Stomach (tissue), 9 donors: ENCODE data around the gene HMHB1. TPM values are rescaled to one million over a fixed set of nuclear protein-coding genes. Genes with fewer than 3 reads are reported as not detected.

ENCODE experiments used
- DNase-seq, 2 donors: peaks; one replicate each; pipeline versions ENCODE4 v3.0.0 to v3.0.0-alpha.2; 2013 to 2019
- H3K27ac ChIP-seq, 5 donors: fragments of 200-600 bp in 4 of 5; sonication (generic) in 4 of 5; one replicate each; pipeline ENCODE4 v1.5.1; 2013 to 2019; ENCODE audit warnings: mild to moderate bottlenecking in 1 of 5, moderate library complexity in 1 of 5
- H3K27me3 ChIP-seq, 3 donors: fragments of 200-600 bp; sonication (generic); one replicate each; pipeline ENCODE4 v1.5.1; 2017 to 2019; ENCODE audit warnings: mixed run types in 1 of 3
- H3K36me3 ChIP-seq, 4 donors: fragments of 200-600 bp; sonication (generic); 1 replicate in 3 of 4; 2 replicates in 1 of 4; pipeline ENCODE4 v1.5.1; 2016 to 2019
- H3K4me1 ChIP-seq, 4 donors: fragments of 200-600 bp; sonication (generic); one replicate each; pipeline ENCODE4 v1.5.1; 2016 to 2019
- H3K4me3 ChIP-seq, 4 donors: fragments of 200-600 bp; sonication (generic) in 3 of 4; one replicate each; pipeline ENCODE4 v1.5.1; 2016 to 2019; ENCODE audit warnings: mild to moderate bottlenecking in 1 of 4
- H3K9me3 ChIP-seq, 4 donors: fragments of 200-600 bp; sonication (generic); one replicate each; pipeline ENCODE4 v1.5.1; 2016 to 2019
- EP300 ChIP-seq: sonication (generic); formaldehyde crosslinking; IDR thresholded peaks from one replicate; pipeline ENCODE4 v1.6.1; 2017; ENCODE audit warnings: antibody characterized with exemption
- POLR2A ChIP-seq, 4 donors: fragments of 450-650 bp; IDR thresholded peaks; one replicate each; pipeline ENCODE4 v1.6.1; 2016; ENCODE audit warnings: antibody characterized with exemption in 4 of 4, control low read depth in 2 of 4, mild to moderate bottlenecking in 1 of 4, moderate library complexity in 1 of 4
- POLR2AphosphoS5 ChIP-seq, 3 donors: sonication (generic); formaldehyde crosslinking; IDR thresholded peaks; one replicate each; pipeline ENCODE4 v1.6.1; 2016; ENCODE audit warnings: antibody characterized with exemption in 3 of 3
- WGBS, 5 donors: extraction: QIAGEN DNeasy Blood & Tissue Kit in 3 of 5; methylation state at CpG; one replicate each; pipeline versions ENCODE4 v1.1.5 to v1.1.7; 2013 to 2018; 5-methylcytosine and 5-hydroxymethylcytosine counted together
- intact Hi-C: fragments of 100-400 bp; cut with DNase I; formaldehyde crosslinking; loops from one replicate; pipeline ENCODE4 v1.15.1; 2023; ENCODE audit warnings: low total_unique reads
- polyA plus RNA-seq, 3 donors: library from polyadenylated mRNA; stranded (reverse); fragments of 200-250 nt; gene quantifications; one replicate each; pipeline ENCODE4 v1.2.3, GENCODE V29; 2013
- total RNA-seq, 5 donors: library from RNA; depleted of rRNA; stranded (reverse); fragments of >200 nt; gene quantifications; one replicate each; pipeline versions ENCODE4 v1.1.0 to v1.2.3, GENCODE V29; 2014 to 2016
- TF ChIP-seq, protein P1 (sequence below), 7 experiments: fragments of 450-650 bp in 4 of 7; fragments of 200-600 bp in 3 of 7; sonication (generic) in 3 of 7; IDR thresholded peaks; one replicate each; pipeline ENCODE4 v1.5.1; 2016 to 2019; ENCODE audit warnings: antibody characterized with exemption in 7 of 7, control low read depth in 2 of 7, mild to moderate bottlenecking in 1 of 7
- donor health status: healthy with polysubstance abuse.
- donor health status: Bipolar disorder and iron deficiency.
- donor health status: healthy.

HMHB1 gene
- total and polyA plus RNA-seq, 8 donors = not detected

- no peaks in the 10 kb centered on the region for H3K9me3 ChIP-seq
- TF ChIP-seq, protein P1, sequence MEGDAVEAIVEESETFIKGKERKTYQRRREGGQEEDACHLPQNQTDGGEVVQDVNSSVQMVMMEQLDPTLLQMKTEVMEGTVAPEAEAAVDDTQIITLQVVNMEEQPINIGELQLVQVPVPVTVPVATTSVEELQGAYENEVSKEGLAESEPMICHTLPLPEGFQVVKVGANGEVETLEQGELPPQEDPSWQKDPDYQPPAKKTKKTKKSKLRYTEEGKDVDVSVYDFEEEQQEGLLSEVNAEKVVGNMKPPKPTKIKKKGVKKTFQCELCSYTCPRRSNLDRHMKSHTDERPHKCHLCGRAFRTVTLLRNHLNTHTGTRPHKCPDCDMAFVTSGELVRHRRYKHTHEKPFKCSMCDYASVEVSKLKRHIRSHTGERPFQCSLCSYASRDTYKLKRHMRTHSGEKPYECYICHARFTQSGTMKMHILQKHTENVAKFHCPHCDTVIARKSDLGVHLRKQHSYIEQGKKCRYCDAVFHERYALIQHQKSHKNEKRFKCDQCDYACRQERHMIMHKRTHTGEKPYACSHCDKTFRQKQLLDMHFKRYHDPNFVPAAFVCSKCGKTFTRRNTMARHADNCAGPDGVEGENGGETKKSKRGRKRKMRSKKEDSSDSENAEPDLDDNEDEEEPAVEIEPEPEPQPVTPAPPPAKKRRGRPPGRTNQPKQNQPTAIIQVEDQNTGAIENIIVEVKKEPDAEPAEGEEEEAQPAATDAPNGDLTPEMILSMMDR (IDR thresholded peaks at IDR 0.05) = no peak
- TF ChIP-seq EP300 = no peak
- no peak for TF ChIP-seq POLR2AphosphoS5 (IDR thresholded peaks at IDR 0.05)
- no peak for TF ChIP-seq POLR2A (IDR thresholded peaks at IDR 0.05)
- DNase-seq = no peak
Observed at GRCh38 chr5:143841446-143841845, 29.5 kb downstream of the HMHB1 start.

GRCh38 chr5:143842920-143843319 lies 31.0 kb downstream of the HMHB1 start:
- no peaks in the 10 kb centered on the region for H3K36me3 ChIP-seq
- no peaks in the 10 kb centered on the region for H3K9me3 ChIP-seq
- intact Hi-C loops = no loop called here
- DNase-seq = no peak
- no peaks in the 10 kb centered on the region for H3K27me3 ChIP-seq
- no peak for TF ChIP-seq POLR2AphosphoS5 (IDR thresholded peaks at IDR 0.05)
- TF ChIP-seq EP300 = no peak
- TF ChIP-seq, protein P1 (IDR thresholded peaks at IDR 0.05) = no peak
- no peak for TF ChIP-seq POLR2A (IDR thresholded peaks at IDR 0.05)
- H3K27ac ChIP-seq = no peak overlapping the region
- H3K4me1 ChIP-seq = no peaks in the 10 kb centered on the region
- WGBS, 5 donors = 89 to 98% (median 95%) methylated on average over 2 of the region's 2 CpGs
- H3K4me3 ChIP-seq = no peak overlapping the region

More at GRCh38 chr5:143841446-143841845, 29.5 kb downstream of the HMHB1 start:
- H3K27me3 ChIP-seq = no peaks in the 10 kb centered on the region
- no peaks in the 10 kb centered on the region for H3K36me3 ChIP-seq
- no peak overlapping the region for H3K27ac ChIP-seq
- no peak overlapping the region for H3K4me3 ChIP-seq
- no peaks in the 10 kb centered on the region for H3K4me1 ChIP-seq
- intact Hi-C loops = no loop called here

DNA sequence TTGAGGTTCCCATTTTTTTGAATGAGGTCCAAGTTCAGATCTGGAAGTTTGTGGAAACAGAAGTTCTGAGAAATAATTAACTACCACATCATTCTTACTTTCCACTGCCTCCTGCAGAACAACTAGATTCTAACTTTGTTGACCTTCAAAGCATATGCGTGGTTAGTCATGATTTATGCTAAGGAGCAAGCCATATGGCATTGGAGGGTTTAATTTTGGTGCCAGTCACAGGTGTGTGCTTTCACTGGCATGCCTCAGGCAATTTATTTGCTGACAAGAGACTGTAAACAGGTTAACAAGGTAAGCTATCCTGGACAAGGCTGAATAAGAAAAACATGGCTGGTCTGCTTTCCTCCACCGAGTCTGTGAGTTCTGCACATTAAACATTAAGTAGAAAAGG lies 31.5 kb downstream of the HMHB1 start:
- no peak overlapping the region for H3K4me3 ChIP-seq
- H3K4me1 ChIP-seq = no peaks in the 10 kb centered on the region
- no peaks in the 10 kb centered on the region for H3K27me3 ChIP-seq
- H3K36me3 ChIP-seq = no peaks in the 10 kb centered on the region
- no peak for TF ChIP-seq EP300
- TF ChIP-seq POLR2AphosphoS5 (IDR thresholded peaks at IDR 0.05) = no peak
- TF ChIP-seq, protein P1 (IDR thresholded peaks at IDR 0.05) = no peak
- TF ChIP-seq POLR2A (IDR thresholded peaks at IDR 0.05) = no peak
- intact Hi-C loops = no loop called here
- no peak overlapping the region for H3K27ac ChIP-seq
- H3K9me3 ChIP-seq = no peaks in the 10 kb centered on the region
- DNase-seq = no peak
- WGBS, 5 donors = 48 to 66% (median 51%) methylated on average over 2 of the region's 2 CpGs

DNA sequence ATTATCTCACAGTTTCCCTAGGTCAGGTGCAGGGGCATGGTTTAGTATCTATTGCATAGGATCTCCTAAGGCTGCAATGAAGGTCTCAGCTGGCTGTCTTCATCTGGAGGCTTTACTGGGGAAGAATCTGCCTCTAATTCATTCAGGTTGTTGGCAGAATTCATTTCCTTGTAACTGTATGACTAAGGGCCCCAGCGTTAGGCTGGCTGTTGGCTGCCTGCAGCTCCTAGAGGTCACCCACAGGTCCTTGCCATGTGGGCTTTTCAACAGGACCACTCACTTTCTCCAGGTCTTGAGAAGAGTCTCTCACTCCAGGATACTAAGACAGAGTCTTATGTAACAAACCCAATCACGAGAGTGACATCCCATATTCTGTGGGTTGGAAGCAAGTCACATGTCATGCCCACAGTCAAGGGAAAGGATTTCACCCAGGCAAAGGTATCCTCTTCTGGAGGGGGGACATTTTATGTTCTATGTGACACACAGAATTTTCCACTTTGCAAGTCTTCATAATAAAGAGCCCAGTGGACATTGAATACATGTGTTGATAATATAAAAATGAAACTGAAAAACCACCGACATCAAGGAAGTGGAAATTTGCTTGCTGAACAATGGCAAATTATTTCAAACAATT lies 38.2 kb downstream of the HMHB1 start:
- H3K27ac ChIP-seq = no peak overlapping the region
- DNase-seq = no peak
- H3K4me3 ChIP-seq = no peak overlapping the region
- 42 to 59% (median 56%) methylated on average over 2 to 3 of the region's 3 CpGs for WGBS, 5 donors
- H3K36me3 ChIP-seq = no peaks in the 10 kb centered on the region
- peaks cover 0 to 12% (median 5%) of the 10 kb centered on the region in 4 donors for H3K9me3 ChIP-seq
- H3K4me1 ChIP-seq = peaks cover 0 to 4% (median 0%) of the 10 kb centered on the region in 4 donors
- no peaks in the 10 kb centered on the region for H3K27me3 ChIP-seq
- intact Hi-C loops = no loop called here
- TF ChIP-seq, protein P1 (IDR thresholded peaks at IDR 0.05) = no peak
- TF ChIP-seq EP300 (no peak), POLR2A (IDR thresholded peaks at IDR 0.05) (no peak), POLR2AphosphoS5 (IDR thresholded peaks at IDR 0.05) (no peak)
